Stimulated activated naive CD8-positive, alpha-beta T cell treated with anti-CD3 and anti-CD28 coated beads, Interleukin-15, Interleukin-2, amounts not matched to agents 100 ng/mL and 50 ng/mL, for 24 hours (primary cell): Measurements from ENCODE around the gene CRYL1.

Experiments
- H3K27ac Mint-ChIP-seq: one replicate; pipeline ENCODE4 v1.8.0; 2021; ENCODE audit warnings: mild to moderate bottlenecking, mixed read lengths
- H3K27me3 Mint-ChIP-seq: one replicate; pipeline ENCODE4 v1.8.0; 2021; ENCODE audit warnings: mixed read lengths
- H3K36me3 Mint-ChIP-seq: one replicate; pipeline ENCODE4 v1.8.0; 2021; ENCODE audit warnings: low read depth, mixed read lengths
- H3K4me1 Mint-ChIP-seq: one replicate; pipeline ENCODE4 v1.8.0; 2021; ENCODE audit warnings: low read depth, mixed read lengths
- H3K4me3 Mint-ChIP-seq: one replicate; pipeline ENCODE4 v1.8.0; 2021; ENCODE audit warnings: mild to moderate bottlenecking, mixed read lengths
- H3K9me3 Mint-ChIP-seq: one replicate; pipeline ENCODE4 v1.8.0; 2021; ENCODE audit warnings: mixed read lengths

CRYL1 gene

GRCh38 chr13:20512042-20512683 is 13.5 kb downstream of the CRYL1 start:
- Mint-ChIP-seq H3K9me3 (no peaks in the 10 kb centered on the region), H3K36me3 (peaks cover 14% of the 10 kb centered on the region)

GRCh38 chr13:20506696-20507095 is 19.0 kb downstream of the CRYL1 start:
- H3K36me3 Mint-ChIP-seq: peaks cover 12% of the 10 kb centered on the region
- no peaks in the 10 kb centered on the region for H3K27me3 Mint-ChIP-seq
- no peaks in the 10 kb centered on the region for H3K4me1 Mint-ChIP-seq

More at GRCh38 chr13:20512042-20512683, 13.5 kb downstream of the CRYL1 start:
- Mint-ChIP-seq H3K27me3 (no peaks in the 10 kb centered on the region), H3K4me1 (no peaks in the 10 kb centered on the region), H3K27ac (no peak overlapping the region), H3K4me3 (no peak overlapping the region)

GRCh38 chr13:20505405-20506366 is 20.0 kb downstream of the CRYL1 start:
- Mint-ChIP-seq H3K27me3 (no peaks in the 10 kb centered on the region), H3K36me3 (peaks cover 7% of the 10 kb centered on the region), H3K4me1 (no peaks in the 10 kb centered on the region), H3K4me3 (no peak overlapping the region), H3K9me3 (no peaks in the 10 kb centered on the region), H3K27ac (no peak overlapping the region)

More at GRCh38 chr13:20506696-20507095, 19.0 kb downstream of the CRYL1 start:
- Mint-ChIP-seq H3K4me3 (no peak overlapping the region), H3K9me3 (no peaks in the 10 kb centered on the region), H3K27ac (no peak overlapping the region)

- peaks cover 3% of the 10 kb centered on the region for H3K9me3 Mint-ChIP-seq
- no peak overlapping the region for H3K27ac Mint-ChIP-seq
- H3K4me1 Mint-ChIP-seq: no peaks in the 10 kb centered on the region
- H3K4me3 Mint-ChIP-seq: no peak overlapping the region
- peaks cover 8% of the 10 kb centered on the region for H3K36me3 Mint-ChIP-seq
- no peaks in the 10 kb centered on the region for H3K27me3 Mint-ChIP-seq
Observed at GRCh38 chr13:20503088-20504083, 22.3 kb downstream of the CRYL1 start.

GRCh38 chr13:20501592-20501991 is 24.1 kb downstream of the CRYL1 start:
- no peak overlapping the region for H3K4me3 Mint-ChIP-seq
- no peaks in the 10 kb centered on the region for H3K4me1 Mint-ChIP-seq
- H3K36me3 Mint-ChIP-seq: peaks cover 8% of the 10 kb centered on the region
- no peaks in the 10 kb centered on the region for H3K27me3 Mint-ChIP-seq
- peaks cover 3% of the 10 kb centered on the region for H3K9me3 Mint-ChIP-seq
- H3K27ac Mint-ChIP-seq: no peak overlapping the region

- H3K9me3 Mint-ChIP-seq: peaks cover 3% of the 10 kb centered on the region
Observed at GRCh38 chr13:20501120-20501519, 24.5 kb downstream of the CRYL1 start.

GRCh38 chr13:20499986-20500385 is 25.7 kb downstream of the CRYL1 start:
- Mint-ChIP-seq H3K4me3 (no peak overlapping the region), H3K4me1 (peaks cover 4% of the 10 kb centered on the region), H3K27ac (no peak overlapping the region), H3K9me3 (peaks cover 3% of the 10 kb centered on the region), H3K27me3 (no peaks in the 10 kb centered on the region), H3K36me3 (peaks cover 8% of the 10 kb centered on the region)

More at GRCh38 chr13:20501120-20501519, 24.5 kb downstream of the CRYL1 start:
- no peaks in the 10 kb centered on the region for H3K4me1 Mint-ChIP-seq
- no peak overlapping the region for H3K4me3 Mint-ChIP-seq
- H3K27me3 Mint-ChIP-seq: no peaks in the 10 kb centered on the region
- H3K36me3 Mint-ChIP-seq: peaks cover 8% of the 10 kb centered on the region
- H3K27ac Mint-ChIP-seq: no peak overlapping the region

- H3K27ac Mint-ChIP-seq: no peak overlapping the region
- H3K4me1 Mint-ChIP-seq: peaks cover 4% of the 10 kb centered on the region
- H3K36me3 Mint-ChIP-seq: peaks cover 8% of the 10 kb centered on the region
- no peaks in the 10 kb centered on the region for H3K27me3 Mint-ChIP-seq
- H3K4me3 Mint-ChIP-seq: no peak overlapping the region
- peaks cover 3% of the 10 kb centered on the region for H3K9me3 Mint-ChIP-seq
Observed at GRCh38 chr13:20498659-20499058, 27.0 kb downstream of the CRYL1 start.

GRCh38 chr13:20498129-20498528 is 27.5 kb downstream of the CRYL1 start:
- Mint-ChIP-seq H3K27ac (no peak overlapping the region), H3K27me3 (no peaks in the 10 kb centered on the region), H3K4me1 (peaks cover 4% of the 10 kb centered on the region), H3K4me3 (no peak overlapping the region), H3K9me3 (peaks cover 3% of the 10 kb centered on the region), H3K36me3 (peaks cover 8% of the 10 kb centered on the region)

- Mint-ChIP-seq H3K4me3 (no peak overlapping the region), H3K4me1 (peaks cover 4% of the 10 kb centered on the region), H3K36me3 (peaks cover 8% of the 10 kb centered on the region), H3K27me3 (no peaks in the 10 kb centered on the region), H3K27ac (no peak overlapping the region), H3K9me3 (peaks cover 3% of the 10 kb centered on the region)
Observed at GRCh38 chr13:20497006-20497775, 28.5 kb downstream of the CRYL1 start.

- Mint-ChIP-seq H3K9me3 (peaks cover 3% of the 10 kb centered on the region), H3K4me1 (peaks cover 4% of the 10 kb centered on the region), H3K27ac (no peak overlapping the region), H3K4me3 (no peak overlapping the region), H3K36me3 (peaks cover 6% of the 10 kb centered on the region), H3K27me3 (no peaks in the 10 kb centered on the region)
Observed at GRCh38 chr13:20495087-20496023, 30.3 kb downstream of the CRYL1 start.

- Mint-ChIP-seq H3K27ac (no peak overlapping the region), H3K27me3 (no peaks in the 10 kb centered on the region), H3K4me1 (peaks cover 4% of the 10 kb centered on the region), H3K36me3 (no peaks in the 10 kb centered on the region), H3K4me3 (no peak overlapping the region), H3K9me3 (no peaks in the 10 kb centered on the region)
Observed at GRCh38 chr13:20494656-20495055, 31.0 kb downstream of the CRYL1 start.

GRCh38 chr13:20492641-20493040 is 33.0 kb downstream of the CRYL1 start:
- Mint-ChIP-seq H3K36me3 (no peaks in the 10 kb centered on the region), H3K27me3 (no peaks in the 10 kb centered on the region), H3K4me3 (no peak overlapping the region), H3K9me3 (no peaks in the 10 kb centered on the region), H3K4me1 (peaks cover 4% of the 10 kb centered on the region), H3K27ac (no peak overlapping the region)
